Adrenal gland (tissue), 12 donors: ENCODE results near the gene EVL. TPM values are rescaled to one million over a fixed set of nuclear protein-coding genes. Genes with fewer than 3 reads are reported as not detected.
A peak's percentile ranks its signal among the peaks of the same experiment; 100 is the strongest.

Source experiments
- DNase-seq, 7 donors: peaks; one replicate each; pipeline ENCODE4 v3.0.0-alpha.2; 2019 to 2020
- H3K27ac ChIP-seq, 5 donors: fragments of 200-600 bp; sonication (generic) in 4 of 5; 1 replicate in 3 of 5; 2 replicates in 2 of 5; pipeline versions ENCODE4 v1.5.1 to v1.8.0; 2016 to 2020; ENCODE audit warnings: mild to moderate bottlenecking in 1 of 5
- H3K27me3 ChIP-seq: fragments of 200-600 bp; 2 replicates; pipeline ENCODE4 v1.8.0; 2021
- H3K36me3 ChIP-seq, 2 donors: fragments of 200-600 bp; replicated peaks in 1 of 2; 1 replicate in 1 of 2; 2 replicates in 1 of 2; pipeline versions ENCODE4 v1.5.1 to v1.8.0; 2018 to 2022
- H3K4me1 ChIP-seq, 2 donors: fragments of 200-600 bp; replicated peaks in 1 of 2; 1 replicate in 1 of 2; 2 replicates in 1 of 2; pipeline versions ENCODE4 v1.5.1 to v1.8.0; 2018 to 2021
- H3K4me3 ChIP-seq, 4 donors: fragments of 200-600 bp; sonication (generic) in 3 of 4; one replicate each; pipeline ENCODE4 v1.5.1; 2016 to 2018
- H3K9me3 ChIP-seq, 3 donors: fragments of 200-600 bp; sonication (generic) in 1 of 3; replicated peaks in 1 of 3; 1 replicate in 2 of 3; 2 replicates in 1 of 3; pipeline versions ENCODE4 v1.5.1 to v1.8.0; 2016 to 2021
- CTCF ChIP-seq, 6 experiments: fragments of 450-650 bp in 4 of 6; fragments of 200-600 bp in 2 of 6; sonication (generic) in 1 of 6; IDR thresholded peaks; 1 replicate in 5 of 6; 2 replicates in 1 of 6; pipeline versions ENCODE4 v1.5.1 to v1.8.0; 2016 to 2021; ENCODE audit warnings: antibody characterized with exemption in 6 of 6, mild to moderate bottlenecking in 2 of 6, moderate library complexity in 1 of 6
- POLR2A ChIP-seq, 2 donors: fragments of 450-650 bp; IDR thresholded peaks; one replicate each; pipeline ENCODE4 v1.6.1; 2017; ENCODE audit warnings: antibody characterized with exemption in 2 of 2, mild to moderate bottlenecking in 2 of 2, moderate library complexity in 1 of 2
- WGBS, 4 donors: extraction: QIAGEN DNeasy Blood & Tissue Kit in 2 of 4; methylation state at CpG; one replicate each; pipeline versions ENCODE4 v1.1.5 to v1.1.7; 2013 to 2017; 5-methylcytosine and 5-hydroxymethylcytosine counted together
- intact Hi-C, 2 donors: fragments of 100-400 bp; cut with DNase I; formaldehyde crosslinking; loops; one replicate each; pipeline versions ENCODE4 v1.14.1 to v1.15.0; 2022 to 2023
- polyA plus RNA-seq, 3 donors: library from polyadenylated mRNA; stranded (reverse); fragments of 200-250 nt in 2 of 3; fragments of 350-450 nt in 1 of 3; fragmentation: Illumina TruSeq in 1 of 3; extraction: RNeasy Lipid Tissue Mini Kit (QIAGEN cat#74804) in 1 of 3; gene quantifications; one replicate each; pipeline ENCODE4 v1.2.3, GENCODE V29; 2013 to 2014
- total RNA-seq, 9 donors: library from RNA; depleted of rRNA in 4 of 9; stranded (reverse); fragments of >200 nt in 4 of 9; fragments of 120-200 nt in 1 of 9; fragmentation: NEBNext Ultra II Directional in 1 of 9; extraction: Animal tissue kit (Norgen Biotek cat#: 25700) in 1 of 9; gene quantifications; one replicate each; pipeline versions ENCODE4 v1.1.0 to v1.2.4, GENCODE V29; 2013 to 2023
- donor health status: healthy with polysubstance abuse.
- donor health status: Bipolar disorder and iron deficiency.
- donor health status: DM: yes; HTN: yes; CAD: no.
- donor health status: DM: no; HTN: no; CAD: no.
- donor health status: DM: no; HTN: no; CAD: no.
- donor health status: DM: yes; HTN: yes; CAD: no.

The EVL gene
- total and polyA plus RNA-seq, 12 donors: 23.7 to 209 (median 46.8) TPM

GRCh38 chr14:100138955-100139354, 73.7 kb downstream of the EVL start:
- Histone ChIP-seq H3K9me3 (no peaks in the 10 kb centered on the region), H3K36me3 (peaks cover 0 to 26% of the 10 kb centered on the region in 2 donors), H3K27me3 (no peaks in the 10 kb centered on the region), H3K4me3 (no peak overlapping the region), H3K27ac (no peak overlapping the region), H3K4me1 (no peaks in the 10 kb centered on the region)
- intact Hi-C loops: no loop called here
- DNase-seq: no peak
- TF ChIP-seq CTCF (IDR thresholded peaks at IDR 0.05): no peak
- WGBS, 4 donors: 93 to 98% (median 96%) methylated on average over 13 of the region's 13 CpGs

- Histone ChIP-seq H3K9me3 (no peaks in the 10 kb centered on the region), H3K4me1 (no peaks in the 10 kb centered on the region), H3K36me3 (peaks cover 0 to 13% of the 10 kb centered on the region in 2 donors), H3K27me3 (no peaks in the 10 kb centered on the region), H3K27ac (no peak overlapping the region), H3K4me3 (no peak overlapping the region)
- DNase-seq: no peak
- WGBS, 4 donors: 80 to 90% (median 87%) methylated on average over 10 to 16 of the region's 16 CpGs
- intact Hi-C loops: no loop called here
- TF ChIP-seq CTCF (IDR thresholded peaks at IDR 0.05): no peak
- TF ChIP-seq POLR2A (IDR thresholded peaks at IDR 0.05): no peak
These were observed 75.3 kb downstream of the EVL start for GRCh38 chr14:100140452-100141078.

- H3K36me3 ChIP-seq: peaks cover 0 to 13% of the 10 kb centered on the region in 2 donors
- no peaks in the 10 kb centered on the region for H3K9me3 ChIP-seq
- no peaks in the 10 kb centered on the region for H3K27me3 ChIP-seq
- 93 to 98% (median 95%) methylated on average over 2 to 7 of the region's 7 CpGs for WGBS, 4 donors
- no peaks in the 10 kb centered on the region for H3K4me1 ChIP-seq
- TF ChIP-seq POLR2A (IDR thresholded peaks at IDR 0.05) (no peak), CTCF (IDR thresholded peaks at IDR 0.05) (no peak)
- no peak overlapping the region for H3K4me3 ChIP-seq
- intact Hi-C loops: no loop called here
- peak overlapping the region in 1 of 5 donors; percentile 82 for H3K27ac ChIP-seq
- no peak for DNase-seq
These were observed 75.9 kb downstream of the EVL start for GRCh38 chr14:100141098-100141497.

- Histone ChIP-seq H3K4me1 (no peaks in the 10 kb centered on the region), H3K36me3 (peaks cover 0 to 7% of the 10 kb centered on the region in 2 donors), H3K27me3 (no peaks in the 10 kb centered on the region), H3K27ac (peak overlapping the region in 2 of 5 donors; percentile 44 to 82), H3K4me3 (no peak overlapping the region), H3K9me3 (no peaks in the 10 kb centered on the region)
- DNase-seq: peak in 3 of 7 donors; percentile 37 to 66 (median 59)
- TF ChIP-seq CTCF (IDR thresholded peaks at IDR 0.05): no peak
- TF ChIP-seq POLR2A (IDR thresholded peaks at IDR 0.05): no peak
- intact Hi-C loops: no loop called here
- 55 to 76% (median 61%) methylated on average over 6 to 14 of the region's 14 CpGs for WGBS, 4 donors
These were observed 77.1 kb downstream of the EVL start for GRCh38 chr14:100142073-100143040.
